GM12878 (cell line): Measurements from ENCODE around the gene CAMTA1. TPM values are rescaled to one million over a fixed set of nuclear protein-coding genes. Genes with fewer than 3 reads are reported as not detected.
A peak's percentile ranks its signal among the peaks of the same experiment; 100 is the strongest.

Experiments used
- ATAC-seq: fragments of 200-7000 bp; cut with Tn5 transposase; 3 replicates; pipeline ENCODE4 v1.9.1; 2020; ENCODE audit warnings: mild to moderate bottlenecking, moderate library complexity
- BruUV-seq: library from RNA; stranded (reverse); fragments of 400-500 nt; replicated peaks from 2 replicates; lab custom pipeline; 2021; lab: Mats Ljungman, UMichigan
- CTCF ChIA-PET: fragments of 300-600 bp; sonication (Branson Sonifier 250); formaldehyde crosslinking; extraction: SDS; loops from one replicate; lab custom pipeline; 2021; ENCODE audit warnings: inconsistent platforms; lab: Yijun Ruan, JAX
- POLR2A ChIA-PET: fragments of 350-600 bp; formaldehyde crosslinking; extraction: SDS; loops from one replicate; lab custom pipeline; 2021; ENCODE audit warnings: inconsistent platforms; lab: Charles Lee
- RAD21 ChIA-PET: fragments of 300-600 bp; sonication (Branson Sonifier 250); formaldehyde crosslinking; loops from one replicate; lab custom pipeline; 2023; ENCODE audit warnings: antibody characterized with exemption; ENCODE audit not compliant: unreplicated experiment; lab: Charles Lee
- SMC1A ChIA-PET: fragments of 300-600 bp; sonication (Branson Sonifier 250); formaldehyde crosslinking; loops from one replicate; lab custom pipeline; 2023; ENCODE audit not compliant: unreplicated experiment, uncharacterized antibody; lab: Charles Lee
- DNase-seq: peaks from one replicate; pipeline ENCODE4 v3.0.0-alpha.2; 2011; ENCODE audit warnings: low read depth, low spot score
- FAIRE-seq: peaks from 3 replicates; lab custom pipeline; 2011; peaks lifted over from hg19 to GRCh38; lab: Jason Lieb, UNC
- H2AFZ ChIP-seq: 2 replicates; pipeline ENCODE4 v1.6.0; 2011; ENCODE audit warnings: low read depth, low read length, control low read depth; ENCODE audit not compliant: control insufficient read depth
- H3K27ac ChIP-seq: 2 replicates; pipeline ENCODE4 v1.5.1; 2011; ENCODE audit warnings: control low read depth; ENCODE audit not compliant: control insufficient read depth, insufficient read depth
- H3K27me3 ChIP-seq, 2 experiments: replicated peaks in 1 of 2; 2 replicates each; pipeline versions ENCODE4 v1.6.0 to v1.6.1; 2011; ENCODE audit warnings: low read length in 1 of 2; ENCODE audit not compliant: control insufficient read depth in 2 of 2, insufficient read depth in 2 of 2
- H3K36me3 ChIP-seq, 2 experiments: 2 replicates each; pipeline ENCODE4 v1.5.1; 2011; ENCODE audit warnings: low read length in 1 of 2; ENCODE audit not compliant: control insufficient read depth in 2 of 2, insufficient read depth in 2 of 2
- H3K4me1 ChIP-seq: 2 replicates; pipeline ENCODE4 v1.6.1; 2011; ENCODE audit warnings: mild to moderate bottlenecking, low read length, moderate library complexity, mixed read lengths; ENCODE audit not compliant: control insufficient read depth, insufficient read depth
- H3K4me2 ChIP-seq: 2 replicates; pipeline ENCODE4 v1.6.0; 2011; ENCODE audit warnings: control low read depth; ENCODE audit not compliant: control insufficient read depth, insufficient read depth
- H3K4me3 ChIP-seq: fragments of 200-600 bp; sonication (generic); 2 replicates; pipeline ENCODE4 v1.5.1; 2016
- H3K79me2 ChIP-seq: 2 replicates; pipeline ENCODE4 v1.6.0; 2011; ENCODE audit warnings: low read length; ENCODE audit not compliant: control insufficient read depth, insufficient read depth
- H3K9ac ChIP-seq: 2 replicates; pipeline ENCODE4 v1.8.0; 2011; ENCODE audit warnings: low read length, control low read depth, mixed read lengths; ENCODE audit not compliant: control insufficient read depth, insufficient read depth
- H3K9me3 ChIP-seq: replicated peaks from 3 replicates; pipeline ENCODE4 v1.5.1; 2011; ENCODE audit warnings: mild to moderate bottlenecking, low read length; ENCODE audit not compliant: control insufficient read depth, insufficient read depth
- H4K20me1 ChIP-seq: 2 replicates; pipeline ENCODE4 v1.6.0; 2011; ENCODE audit not compliant: control insufficient read depth, insufficient read depth
- BACH1 ChIP-seq: fragments of 450-650 bp; IDR thresholded peaks from 2 replicates; pipeline ENCODE4 v1.6.1; 2017; ENCODE audit warnings: mild to moderate bottlenecking, borderline replicate concordance
- BHLHE40 ChIP-seq, 2 experiments: fragments of 450-650 bp in 1 of 2; IDR thresholded peaks; 2 replicates each; pipeline ENCODE4 v1.6.1; 2011 to 2017; ENCODE audit warnings: low read depth in 2 of 2, borderline replicate concordance in 1 of 2, improper control_type of control experiment in 1 of 2, low read length in 1 of 2, mild to moderate bottlenecking in 1 of 2
- ETV6 ChIP-seq, 2 experiments: fragments of 450-650 bp in 1 of 2; IDR thresholded peaks in 1 of 2; conservative IDR thresholded peaks in 1 of 2; 2 replicates each; pipeline ENCODE4 v1.6.1; 2014; ENCODE audit warnings: antibody characterized with exemption in 1 of 2, borderline replicate concordance in 1 of 2, low read depth in 1 of 2, mild to moderate bottlenecking in 1 of 2, moderate library complexity in 1 of 2
- MTA3 ChIP-seq: IDR thresholded peaks from 2 replicates; pipeline ENCODE4 v1.6.1; 2012; ENCODE audit warnings: low read length, inconsistent platforms, borderline replicate concordance
- NBN ChIP-seq: fragments of 450-650 bp; IDR thresholded peaks from 2 replicates; pipeline ENCODE4 v1.6.1; 2016
- POLR2AphosphoS5 ChIP-seq: IDR thresholded peaks from 2 replicates; pipeline ENCODE4 v1.6.1; 2011; ENCODE audit warnings: mild to moderate bottlenecking, low read length, inconsistent platforms
- RAD21 ChIP-seq: IDR thresholded peaks from 2 replicates; pipeline ENCODE4 v1.6.1; 2011; ENCODE audit warnings: mild to moderate bottlenecking, low read depth, low read length, moderate library complexity; ENCODE audit not compliant: insufficient read depth
- RAD51 ChIP-seq: fragments of 450-650 bp; IDR thresholded peaks from 2 replicates; pipeline ENCODE4 v1.6.1; 2016; ENCODE audit warnings: moderate library complexity, mild to moderate bottlenecking, inconsistent platforms
- RBBP5 ChIP-seq: fragments of 200-600 bp; sonication (generic); conservative IDR thresholded peaks from 2 replicates; pipeline ENCODE4 v1.6.1; 2016
- SMARCA5 ChIP-seq: fragments of 450-650 bp; IDR thresholded peaks from 2 replicates; pipeline ENCODE4 v1.6.1; 2017; ENCODE audit warnings: mild to moderate bottlenecking
- TBL1XR1 ChIP-seq: IDR thresholded peaks from 2 replicates; pipeline ENCODE4 v1.6.1; 2012; ENCODE audit warnings: low read depth, low read length, improper control_type of control experiment
- TCF7 ChIP-seq: IDR thresholded peaks from 2 replicates; pipeline ENCODE4 v1.6.1; 2014; ENCODE audit warnings: antibody characterized with exemption, borderline replicate concordance
- ZNF622 ChIP-seq: fragments of 450-650 bp; IDR thresholded peaks from 2 replicates; pipeline ENCODE4 v1.6.1; 2017; ENCODE audit warnings: mild to moderate bottlenecking, inconsistent platforms
- WGBS: methylation state at CpG from one replicate; pipeline ENCODE4 v1.1.6; 2016; ENCODE audit warnings: low lambda C conversion rate; ENCODE audit not compliant: insufficient replicate concordance, insufficient coverage; ENCODE audit errors: missing lambda C conversion rate; 5-methylcytosine and 5-hydroxymethylcytosine counted together
- in situ Hi-C: fragments of 300-500 bp; cut with MboI; formaldehyde crosslinking; loops from 9 replicates; pipeline ENCODE4 v1.14.3; 2018; ENCODE audit warnings: mixed read lengths
- intact Hi-C: fragments of 100-400 bp; cut with micrococcal nuclease; formaldehyde crosslinking; loops from one replicate; pipeline ENCODE4 v1.14.2; 2022; ENCODE audit not compliant: unreplicated experiment
- polyA plus RNA-seq, 11 experiments: library from polyadenylated mRNA; depleted of rRNA in 4 of 11; unstranded in 6 of 11; stranded (reverse) in 5 of 11; fragments of >200 nt; fragmentation: Nextera tagmentation in 4 of 11; fragmentation: Illumina TruSeq in 1 of 11; extraction: Ambion mirVana in 4 of 11; extraction: Trizol in 1 of 11; gene quantifications; 1 replicate in 1 of 11; 2 replicates in 10 of 11; pipeline versions ENCODE4 v1.2.1 to v1.2.3, GENCODE V29; 2011 to 2016; ENCODE audit warnings: inconsistent platforms in 2 of 11, missing spikeins in 2 of 11, low read depth in 1 of 11
- total RNA-seq, 4 experiments: library from RNA; depleted of rRNA in 3 of 4; stranded (reverse); fragments of >200 nt in 3 of 4; fragmentation: Illumina TruSeq in 1 of 4; extraction: Trizol in 1 of 4; gene quantifications; 2 replicates each; pipeline versions ENCODE4 v1.2.1 to v1.2.3, GENCODE V29; 2013 to 2021
- TF ChIP-seq, protein P1 (sequence below): fragments of 450-650 bp; formaldehyde crosslinking; IDR thresholded peaks from 2 replicates; pipeline ENCODE4 v1.5.0; 2022; ENCODE audit warnings: mild to moderate bottlenecking, missing genetic modification characterization
- TF ChIP-seq, protein P2 (sequence below): IDR thresholded peaks from 2 replicates; pipeline ENCODE4 v1.6.1; 2011; ENCODE audit warnings: borderline replicate concordance, low read depth, mild to moderate bottlenecking, moderate library complexity, low read length; ENCODE audit not compliant: insufficient read depth, poor library complexity, severe bottlenecking
- TF ChIP-seq, protein P3 (sequence below): fragments of 450-650 bp; IDR thresholded peaks from 2 replicates; pipeline ENCODE4 v1.6.1; 2016; ENCODE audit warnings: mild to moderate bottlenecking, moderate library complexity, borderline replicate concordance

The CAMTA1 gene
- total and polyA plus RNA-seq, 10 of the 15 experiments (the other 5 are each of a cell fraction or from before 2014, with no cell fraction given) = 37.7 to 148 (median 76.4) TPM

DNA sequence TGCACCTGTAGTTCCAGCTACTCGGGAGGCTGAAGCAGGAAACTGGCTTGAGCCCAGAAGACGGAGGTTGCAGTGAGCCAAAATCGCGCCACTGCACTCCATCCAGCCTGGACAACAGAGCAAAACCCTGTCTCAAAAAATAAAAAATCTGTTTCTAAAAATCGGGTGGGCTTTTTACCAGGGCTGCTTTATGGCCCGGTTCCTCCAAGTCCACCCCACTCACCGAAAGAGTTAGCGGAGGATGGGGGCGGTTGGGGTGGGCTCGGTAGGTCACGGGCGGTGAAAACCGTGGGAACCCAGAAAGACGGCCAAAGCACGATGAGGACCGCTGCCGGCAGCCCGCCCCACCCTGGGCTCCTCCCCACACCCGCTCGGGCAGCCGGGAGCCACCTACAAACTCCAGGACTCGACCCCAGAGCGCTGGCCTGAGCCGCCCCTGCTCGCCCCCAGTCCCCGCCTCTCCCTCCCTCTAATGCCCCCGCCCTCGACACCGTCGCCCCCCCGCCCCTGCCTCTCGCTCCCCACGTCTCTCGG, 998.0 kb downstream of the CAMTA1 start:
- in situ Hi-C loops = no loop called here
- peaks cover 0 to 9% of the 10 kb centered on the region in 2 experiments; a peak in 2 of 4 replicates for H3K36me3 ChIP-seq
- BruUV-seq = no TSS peak
- ChIA-PET POLR2A (no interaction called here), RAD21 (no interaction called here)
- no peak overlapping the region for H3K27ac ChIP-seq
- WGBS = 10% methylated on average over 18 of the region's 34 CpGs
- H2AFZ ChIP-seq = peak overlapping the region; percentile 74
- peak overlapping the region; percentile 43; the same call in 1 of the 2 replicates for H3K4me3 ChIP-seq
- H3K27me3 ChIP-seq = no peaks in the 10 kb centered on the region
- H3K9ac ChIP-seq = peak overlapping the region; percentile 27; the same call in 1 of the 2 replicates
- no peaks in the 10 kb centered on the region for H3K9me3 ChIP-seq
- DNase-seq (no peak), ATAC-seq (peak; percentile 69)
- H3K79me2 ChIP-seq = no peaks in the 10 kb centered on the region
- TF ChIP-seq RAD51 = no peak
- TF ChIP-seq BHLHE40 (IDR thresholded peaks at IDR 0.05; ENCODE audit: borderline replicate concordance in 1 of 2, low read depth in 2 of 2, low read length in 1 of 2) = no peak; a peak in 1 of 4 replicates
- TF ChIP-seq MTA3 = no peak
- TF ChIP-seq, protein P1, sequence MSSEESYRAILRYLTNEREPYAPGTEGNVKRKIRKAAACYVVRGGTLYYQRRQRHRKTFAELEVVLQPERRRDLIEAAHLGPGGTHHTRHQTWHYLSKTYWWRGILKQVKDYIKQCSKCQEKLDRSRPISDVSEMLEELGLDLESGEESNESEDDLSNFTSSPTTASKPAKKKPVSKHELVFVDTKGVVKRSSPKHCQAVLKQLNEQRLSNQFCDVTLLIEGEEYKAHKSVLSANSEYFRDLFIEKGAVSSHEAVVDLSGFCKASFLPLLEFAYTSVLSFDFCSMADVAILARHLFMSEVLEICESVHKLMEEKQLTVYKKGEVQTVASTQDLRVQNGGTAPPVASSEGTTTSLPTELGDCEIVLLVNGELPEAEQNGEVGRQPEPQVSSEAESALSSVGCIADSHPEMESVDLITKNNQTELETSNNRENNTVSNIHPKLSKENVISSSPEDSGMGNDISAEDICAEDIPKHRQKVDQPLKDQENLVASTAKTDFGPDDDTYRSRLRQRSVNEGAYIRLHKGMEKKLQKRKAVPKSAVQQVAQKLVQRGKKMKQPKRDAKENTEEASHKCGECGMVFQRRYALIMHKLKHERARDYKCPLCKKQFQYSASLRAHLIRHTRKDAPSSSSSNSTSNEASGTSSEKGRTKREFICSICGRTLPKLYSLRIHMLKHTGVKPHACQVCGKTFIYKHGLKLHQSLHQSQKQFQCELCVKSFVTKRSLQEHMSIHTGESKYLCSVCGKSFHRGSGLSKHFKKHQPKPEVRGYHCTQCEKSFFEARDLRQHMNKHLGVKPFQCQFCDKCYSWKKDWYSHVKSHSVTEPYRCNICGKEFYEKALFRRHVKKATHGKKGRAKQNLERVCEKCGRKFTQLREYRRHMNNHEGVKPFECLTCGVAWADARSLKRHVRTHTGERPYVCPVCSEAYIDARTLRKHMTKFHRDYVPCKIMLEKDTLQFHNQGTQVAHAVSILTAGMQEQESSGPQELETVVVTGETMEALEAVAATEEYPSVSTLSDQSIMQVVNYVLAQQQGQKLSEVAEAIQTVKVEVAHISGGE (CRISPR knock-in tag) = no peak
- TF ChIP-seq ZNF622 = no peak
- no peak for TF ChIP-seq RAD21
- no peak for TF ChIP-seq BACH1
- TF ChIP-seq SMARCA5 = no peak
- TF ChIP-seq NBN = no peak
- TF ChIP-seq RBBP5 = no peak
- TF ChIP-seq, protein P2, sequence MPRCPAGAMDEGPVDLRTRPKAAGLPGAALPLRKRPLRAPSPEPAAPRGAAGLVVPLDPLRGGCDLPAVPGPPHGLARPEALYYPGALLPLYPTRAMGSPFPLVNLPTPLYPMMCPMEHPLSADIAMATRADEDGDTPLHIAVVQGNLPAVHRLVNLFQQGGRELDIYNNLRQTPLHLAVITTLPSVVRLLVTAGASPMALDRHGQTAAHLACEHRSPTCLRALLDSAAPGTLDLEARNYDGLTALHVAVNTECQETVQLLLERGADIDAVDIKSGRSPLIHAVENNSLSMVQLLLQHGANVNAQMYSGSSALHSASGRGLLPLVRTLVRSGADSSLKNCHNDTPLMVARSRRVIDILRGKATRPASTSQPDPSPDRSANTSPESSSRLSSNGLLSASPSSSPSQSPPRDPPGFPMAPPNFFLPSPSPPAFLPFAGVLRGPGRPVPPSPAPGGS = no peak
- TF ChIP-seq TCF7 = no peak
- TF ChIP-seq, protein P3, sequence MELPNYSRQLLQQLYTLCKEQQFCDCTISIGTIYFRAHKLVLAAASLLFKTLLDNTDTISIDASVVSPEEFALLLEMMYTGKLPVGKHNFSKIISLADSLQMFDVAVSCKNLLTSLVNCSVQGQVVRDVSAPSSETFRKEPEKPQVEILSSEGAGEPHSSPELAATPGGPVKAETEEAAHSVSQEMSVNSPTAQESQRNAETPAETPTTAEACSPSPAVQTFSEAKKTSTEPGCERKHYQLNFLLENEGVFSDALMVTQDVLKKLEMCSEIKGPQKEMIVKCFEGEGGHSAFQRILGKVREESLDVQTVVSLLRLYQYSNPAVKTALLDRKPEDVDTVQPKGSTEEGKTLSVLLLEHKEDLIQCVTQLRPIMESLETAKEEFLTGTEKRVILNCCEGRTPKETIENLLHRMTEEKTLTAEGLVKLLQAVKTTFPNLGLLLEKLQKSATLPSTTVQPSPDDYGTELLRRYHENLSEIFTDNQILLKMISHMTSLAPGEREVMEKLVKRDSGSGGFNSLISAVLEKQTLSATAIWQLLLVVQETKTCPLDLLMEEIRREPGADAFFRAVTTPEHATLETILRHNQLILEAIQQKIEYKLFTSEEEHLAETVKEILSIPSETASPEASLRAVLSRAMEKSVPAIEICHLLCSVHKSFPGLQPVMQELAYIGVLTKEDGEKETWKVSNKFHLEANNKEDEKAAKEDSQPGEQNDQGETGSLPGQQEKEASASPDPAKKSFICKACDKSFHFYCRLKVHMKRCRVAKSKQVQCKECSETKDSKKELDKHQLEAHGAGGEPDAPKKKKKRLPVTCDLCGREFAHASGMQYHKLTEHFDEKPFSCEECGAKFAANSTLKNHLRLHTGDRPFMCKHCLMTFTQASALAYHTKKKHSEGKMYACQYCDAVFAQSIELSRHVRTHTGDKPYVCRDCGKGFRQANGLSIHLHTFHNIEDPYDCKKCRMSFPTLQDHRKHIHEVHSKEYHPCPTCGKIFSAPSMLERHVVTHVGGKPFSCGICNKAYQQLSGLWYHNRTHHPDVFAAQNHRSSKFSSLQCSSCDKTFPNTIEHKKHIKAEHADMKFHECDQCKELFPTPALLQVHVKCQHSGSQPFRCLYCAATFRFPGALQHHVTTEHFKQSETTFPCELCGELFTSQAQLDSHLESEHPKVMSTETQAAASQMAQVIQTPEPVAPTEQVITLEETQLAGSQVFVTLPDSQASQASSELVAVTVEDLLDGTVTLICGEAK = no peak
- no peak for TF ChIP-seq POLR2AphosphoS5
- TF ChIP-seq ETV6 (conservative IDR thresholded peaks at IDR 0.05 in 1 of 2, IDR thresholded peaks at IDR 0.05 in 1 of 2; ENCODE audit: borderline replicate concordance in 1 of 2, low read depth in 1 of 2) = no peak
- no peak for TF ChIP-seq TBL1XR1
- TF ChIP-seq, all 136 proteins: peak for 0
- H4K20me1 ChIP-seq = no peaks in the 10 kb centered on the region
- intact Hi-C loops = no loop called here
- CTCF ChIA-PET = no interaction called here
- H3K4me1 ChIP-seq = peaks cover 7% of the 10 kb centered on the region; the same call in 1 of the 2 replicates
- peak overlapping the region; percentile 86 for H3K4me2 ChIP-seq
- FAIRE-seq = no peak
- SMC1A ChIA-PET = no interaction called here
